IPS-18a (cell line): Measurements from ENCODE around the gene CLCF1.

Source experiments
- H3K27ac ChIP-seq: one replicate; pipeline ENCODE4 v1.5.1; 2013; ENCODE audit warnings: low read length
- H3K27me3 ChIP-seq: one replicate; pipeline ENCODE4 v1.6.1; 2013; ENCODE audit warnings: mild to moderate bottlenecking, low read length; ENCODE audit not compliant: control insufficient read depth, insufficient read depth
- H3K36me3 ChIP-seq: one replicate; pipeline ENCODE4 v1.6.1; 2013; ENCODE audit warnings: low read depth, low read length; ENCODE audit not compliant: control insufficient read depth
- H3K4me1 ChIP-seq: one replicate; pipeline ENCODE4 v1.6.1; 2013; ENCODE audit warnings: low read depth, low read length; ENCODE audit not compliant: control insufficient read depth
- H3K4me3 ChIP-seq: one replicate; pipeline ENCODE4 v1.5.1; 2013; ENCODE audit warnings: low read length
- H3K9ac ChIP-seq: one replicate; pipeline ENCODE4 v1.6.1; 2013; ENCODE audit warnings: mild to moderate bottlenecking, low read length, moderate library complexity
- H3K9me3 ChIP-seq: one replicate; pipeline ENCODE4 v1.6.1; 2013; ENCODE audit warnings: low read depth, low read length; ENCODE audit not compliant: control insufficient read depth

Gene CLCF1

GRCh38 chr11:67356387-67356863 is 17.0 kb downstream of the CLCF1 start:
- no peak overlapping the region for H3K27ac ChIP-seq
- no peaks in the 10 kb centered on the region for H3K36me3 ChIP-seq
- H3K27me3 ChIP-seq = peaks cover 2% of the 10 kb centered on the region
- no peak overlapping the region for H3K9ac ChIP-seq
- H3K9me3 ChIP-seq = no peaks in the 10 kb centered on the region
- no peak overlapping the region for H3K4me3 ChIP-seq
- H3K4me1 ChIP-seq = peaks cover 16% of the 10 kb centered on the region

GRCh38 chr11:67355794-67356386 is 17.5 kb downstream of the CLCF1 start:
- H3K4me3 ChIP-seq = no peak overlapping the region
- peaks cover 16% of the 10 kb centered on the region for H3K4me1 ChIP-seq
- no peak overlapping the region for H3K27ac ChIP-seq

GRCh38 chr11:67355023-67355793 is 18.2 kb downstream of the CLCF1 start:
- no peak overlapping the region for H3K27ac ChIP-seq
- H3K9ac ChIP-seq = no peak overlapping the region
- H3K4me1 ChIP-seq = peaks cover 16% of the 10 kb centered on the region
- no peaks in the 10 kb centered on the region for H3K36me3 ChIP-seq
- H3K4me3 ChIP-seq = no peak overlapping the region
- H3K9me3 ChIP-seq = no peaks in the 10 kb centered on the region
- no peaks in the 10 kb centered on the region for H3K27me3 ChIP-seq

More at GRCh38 chr11:67355794-67356386, 17.5 kb downstream of the CLCF1 start:
- Histone ChIP-seq H3K27me3 (no peaks in the 10 kb centered on the region), H3K36me3 (no peaks in the 10 kb centered on the region), H3K9me3 (no peaks in the 10 kb centered on the region), H3K9ac (no peak overlapping the region)

- no peaks in the 10 kb centered on the region for H3K36me3 ChIP-seq
- peak overlapping the region; percentile 81 for H3K4me3 ChIP-seq
- no peaks in the 10 kb centered on the region for H3K27me3 ChIP-seq
- peak overlapping the region; percentile 62 for H3K9ac ChIP-seq
- H3K9me3 ChIP-seq = no peaks in the 10 kb centered on the region
- peak overlapping the region; percentile 51 for H3K27ac ChIP-seq
- peaks cover 16% of the 10 kb centered on the region for H3K4me1 ChIP-seq
These were observed 19.0 kb downstream of the CLCF1 start for GRCh38 chr11:67354075-67355022.

GRCh38 chr11:67353317-67354074 is 19.9 kb downstream of the CLCF1 start, which contains the start of gene POLD4:
TSS of gene POLD4 (minus strand) at chr11:67353546. CDS start at chr11:67353399, 147 bp downstream.
- Histone ChIP-seq H3K27ac (peak within 1 kb of the TSS; percentile 66), H3K27me3 (no peaks in the 10 kb centered on the region), H3K4me3 (peak within 1 kb of the TSS; percentile 81), H3K9me3 (no peaks in the 10 kb centered on the region), H3K4me1 (peaks cover 16% of the 10 kb centered on the region), H3K9ac (peak within 1 kb of the TSS; percentile 63), H3K36me3 (no peaks in the 10 kb centered on the region)

GRCh38 chr11:67352546-67353316 is 20.7 kb downstream of the CLCF1 start:
- H3K9me3 ChIP-seq = no peaks in the 10 kb centered on the region
- peak overlapping the region; percentile 66 for H3K27ac ChIP-seq
- peaks cover 16% of the 10 kb centered on the region for H3K4me1 ChIP-seq
- H3K9ac ChIP-seq = peak overlapping the region; percentile 63
- H3K36me3 ChIP-seq = no peaks in the 10 kb centered on the region
- H3K4me3 ChIP-seq = peak overlapping the region; percentile 81
- H3K27me3 ChIP-seq = no peaks in the 10 kb centered on the region

GRCh38 chr11:67351275-67352005 is 22.0 kb downstream of the CLCF1 start:
- Histone ChIP-seq H3K27me3 (no peaks in the 10 kb centered on the region), H3K4me3 (no peak overlapping the region), H3K27ac (no peak overlapping the region), H3K9me3 (no peaks in the 10 kb centered on the region), H3K36me3 (no peaks in the 10 kb centered on the region), H3K9ac (no peak overlapping the region), H3K4me1 (peaks cover 11% of the 10 kb centered on the region)

GRCh38 chr11:67349928-67350465 is 23.4 kb downstream of the CLCF1 start:
- Histone ChIP-seq H3K27ac (no peak overlapping the region), H3K4me1 (peaks cover 11% of the 10 kb centered on the region), H3K4me3 (no peak overlapping the region), H3K9ac (no peak overlapping the region), H3K9me3 (no peaks in the 10 kb centered on the region), H3K36me3 (no peaks in the 10 kb centered on the region), H3K27me3 (no peaks in the 10 kb centered on the region)

GRCh38 chr11:67349457-67349856 is 23.9 kb downstream of the CLCF1 start:
- Histone ChIP-seq H3K4me1 (peaks cover 11% of the 10 kb centered on the region), H3K9me3 (no peaks in the 10 kb centered on the region), H3K9ac (no peak overlapping the region), H3K27me3 (no peaks in the 10 kb centered on the region), H3K27ac (no peak overlapping the region), H3K36me3 (no peaks in the 10 kb centered on the region), H3K4me3 (no peak overlapping the region)
